Measurements from ENCODE around the gene GBX2. TPM values are rescaled to one million over a fixed set of nuclear protein-coding genes. Genes with fewer than 3 reads are reported as not detected.

Gene GBX2
- total RNA-seq, 1 experiment from 2014 or later, result not detected

GRCh38 chr2:236161082-236161462, 7.1 kb downstream of the GBX2 start:
- Mint-ChIP-seq H3K4me3 (ENCODE audit: unreplicated experiment) (no peak overlapping the region), H3K4me1 (ENCODE audit: insufficient read depth, unreplicated experiment) (peaks cover 6% of the 10 kb centered on the region), H3K27ac (ENCODE audit: low read depth, unreplicated experiment) (no peak overlapping the region), H3K36me3 (ENCODE audit: insufficient read depth, unreplicated experiment) (peaks cover 6% of the 10 kb centered on the region), H3K27me3 (ENCODE audit: insufficient read depth, unreplicated experiment) (peaks cover 4% of the 10 kb centered on the region), H3K9me3 (ENCODE audit: unreplicated experiment) (no peaks in the 10 kb centered on the region)
- CTCF ChIA-PET, result no interaction called here
- no peak for TF ChIP-seq CTCF (IDR thresholded peaks at IDR 0.05; ENCODE audit: unreplicated experiment)
- no peak for DNase-seq (ENCODE audit: unreplicated experiment)
- BruUV-seq (replicated peaks), result no TSS peak
- POLR2A ChIA-PET, result no interaction called here
- intact Hi-C loops (cut with micrococcal nuclease), result no loop called here

GRCh38 chr2:236160366-236161081, 7.7 kb downstream of the GBX2 start:
- no peak for TF ChIP-seq CTCF (IDR thresholded peaks at IDR 0.05; ENCODE audit: unreplicated experiment)
- no peaks in the 10 kb centered on the region for H3K27me3 Mint-ChIP-seq (ENCODE audit: insufficient read depth, unreplicated experiment)
- no TSS peak for BruUV-seq (replicated peaks)
- H3K4me3 Mint-ChIP-seq (ENCODE audit: unreplicated experiment), result no peak overlapping the region
- H3K36me3 Mint-ChIP-seq (ENCODE audit: insufficient read depth, unreplicated experiment), result peaks cover 6% of the 10 kb centered on the region
- ChIA-PET POLR2A (interaction anchor here (0.6 kb wide), 1 partner anchor 17 kb away, joined by 3 read pairs; no protein-coding TSS in a partner anchor), CTCF (interaction anchor here (0.7 kb wide), 1 partner anchor 15 kb away, joined by 3 read pairs; no protein-coding TSS in a partner anchor)
- H3K9me3 Mint-ChIP-seq (ENCODE audit: unreplicated experiment), result no peaks in the 10 kb centered on the region
- no peak overlapping the region for H3K27ac Mint-ChIP-seq (ENCODE audit: low read depth, unreplicated experiment)
- peaks cover 6% of the 10 kb centered on the region for H3K4me1 Mint-ChIP-seq (ENCODE audit: insufficient read depth, unreplicated experiment)
- DNase-seq (ENCODE audit: unreplicated experiment), result no peak
- intact Hi-C loops (cut with micrococcal nuclease), result no loop called here

GRCh38 chr2:236159778-236160170, 8.4 kb downstream of the GBX2 start:
- Mint-ChIP-seq H3K4me3 (ENCODE audit: unreplicated experiment) (no peak overlapping the region), H3K4me1 (ENCODE audit: insufficient read depth, unreplicated experiment) (peaks cover 6% of the 10 kb centered on the region), H3K27me3 (ENCODE audit: insufficient read depth, unreplicated experiment) (no peaks in the 10 kb centered on the region), H3K9me3 (ENCODE audit: unreplicated experiment) (no peaks in the 10 kb centered on the region), H3K27ac (ENCODE audit: low read depth, unreplicated experiment) (no peak overlapping the region), H3K36me3 (ENCODE audit: insufficient read depth, unreplicated experiment) (peaks cover 6% of the 10 kb centered on the region)
- no peak for DNase-seq (ENCODE audit: unreplicated experiment)
- TF ChIP-seq CTCF (IDR thresholded peaks at IDR 0.05; ENCODE audit: unreplicated experiment), result no peak
- intact Hi-C loops (cut with micrococcal nuclease), result no loop called here
- ChIA-PET POLR2A (interaction anchor here (0.6 kb wide), 1 partner anchor 16 kb away, joined by 3 read pairs; no protein-coding TSS in a partner anchor), CTCF (interaction anchor here (0.6 kb wide), 1 partner anchor 19 kb away, joined by 3 read pairs; no protein-coding TSS in a partner anchor)
- no TSS peak for BruUV-seq (replicated peaks)

GRCh38 chr2:236158969-236159777, 9.0 kb downstream of the GBX2 start:
- CTCF ChIA-PET, result interaction anchor here (0.6 kb wide), 1 partner anchor 19 kb away, joined by 3 read pairs; no protein-coding TSS in a partner anchor
- Mint-ChIP-seq H3K4me3 (ENCODE audit: unreplicated experiment) (no peak overlapping the region), H3K4me1 (ENCODE audit: insufficient read depth, unreplicated experiment) (peaks cover 6% of the 10 kb centered on the region), H3K36me3 (ENCODE audit: insufficient read depth, unreplicated experiment) (peaks cover 6% of the 10 kb centered on the region), H3K9me3 (ENCODE audit: unreplicated experiment) (no peaks in the 10 kb centered on the region), H3K27me3 (ENCODE audit: insufficient read depth, unreplicated experiment) (no peaks in the 10 kb centered on the region), H3K27ac (ENCODE audit: low read depth, unreplicated experiment) (no peak overlapping the region)
- no peak for TF ChIP-seq CTCF (IDR thresholded peaks at IDR 0.05; ENCODE audit: unreplicated experiment)
- BruUV-seq (replicated peaks), result no TSS peak
- intact Hi-C loops (cut with micrococcal nuclease), result no loop called here
- POLR2A ChIA-PET, result interaction anchor here (0.8 kb wide), 1 partner anchor 12 kb away, joined by 3 read pairs; no protein-coding TSS in a partner anchor
- DNase-seq (ENCODE audit: unreplicated experiment), result no peak
